ENCODE measurements around the gene WDR33.

Gene WDR33

DNA sequence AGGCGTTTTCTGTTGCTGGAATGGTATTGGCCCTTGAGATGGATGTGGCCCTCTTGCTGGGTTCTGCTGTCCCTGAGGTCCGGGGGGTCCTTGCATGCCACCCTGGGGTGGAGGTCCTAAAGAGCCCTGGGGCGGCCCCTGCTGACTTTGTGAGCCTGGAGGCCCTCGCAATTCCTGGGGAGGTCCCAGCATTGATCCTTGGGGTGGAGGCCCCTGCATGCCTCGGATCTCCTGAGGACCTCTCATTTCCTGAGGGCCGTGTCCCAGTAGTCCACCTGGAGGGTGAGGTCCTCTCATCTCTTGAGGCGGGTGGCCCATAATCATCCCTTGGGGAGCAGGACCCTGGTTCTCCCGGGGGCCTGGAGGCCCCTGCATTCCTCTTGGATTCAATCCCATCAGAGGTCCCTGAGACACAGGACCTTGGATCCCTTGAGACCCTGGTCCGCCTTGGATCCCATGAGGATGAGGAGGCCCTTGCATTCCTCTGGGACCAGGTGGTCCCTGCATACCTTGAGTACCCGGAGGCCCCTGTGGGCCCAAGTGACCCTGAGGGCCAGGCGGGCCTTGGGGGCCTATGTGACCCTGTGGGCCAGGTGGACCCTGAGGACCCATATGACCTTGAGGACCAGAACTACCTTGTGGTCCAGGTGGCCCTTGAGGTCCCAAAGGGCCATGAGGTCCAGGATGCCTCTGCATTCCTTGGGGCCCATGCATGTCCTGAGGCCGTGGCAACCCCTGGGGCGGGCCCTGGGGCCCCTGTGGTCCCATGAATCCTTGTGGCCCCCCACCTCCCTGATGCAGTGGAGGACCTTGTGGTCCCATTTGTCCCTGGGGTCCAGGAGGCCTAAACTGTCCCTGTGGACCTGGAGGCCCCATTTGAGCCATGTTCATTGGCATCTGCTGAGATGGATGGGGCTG lies 91.4 kb downstream of the WDR33 start:
- DNase-seq: no peak

DNA sequence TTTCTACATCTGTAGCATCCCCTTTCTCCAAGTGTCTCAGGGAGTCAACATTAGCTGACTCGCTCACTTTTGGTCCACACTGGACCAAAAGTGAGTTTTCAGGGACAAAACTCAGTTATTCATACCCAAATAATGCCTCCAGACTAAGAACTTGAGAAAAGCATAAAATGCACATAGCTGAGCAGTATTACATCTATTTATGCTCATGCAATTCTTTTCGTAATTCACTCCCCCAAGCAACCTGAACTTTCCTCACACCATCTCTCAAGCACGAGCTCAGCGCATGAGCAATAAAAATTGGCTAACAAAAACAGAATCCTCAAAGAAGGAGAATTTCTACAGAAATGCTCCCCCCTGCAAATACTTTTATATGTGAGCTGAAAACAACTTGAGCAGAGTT lies 92.7 kb downstream of the WDR33 start:
- DNase-seq: no peak

DNA sequence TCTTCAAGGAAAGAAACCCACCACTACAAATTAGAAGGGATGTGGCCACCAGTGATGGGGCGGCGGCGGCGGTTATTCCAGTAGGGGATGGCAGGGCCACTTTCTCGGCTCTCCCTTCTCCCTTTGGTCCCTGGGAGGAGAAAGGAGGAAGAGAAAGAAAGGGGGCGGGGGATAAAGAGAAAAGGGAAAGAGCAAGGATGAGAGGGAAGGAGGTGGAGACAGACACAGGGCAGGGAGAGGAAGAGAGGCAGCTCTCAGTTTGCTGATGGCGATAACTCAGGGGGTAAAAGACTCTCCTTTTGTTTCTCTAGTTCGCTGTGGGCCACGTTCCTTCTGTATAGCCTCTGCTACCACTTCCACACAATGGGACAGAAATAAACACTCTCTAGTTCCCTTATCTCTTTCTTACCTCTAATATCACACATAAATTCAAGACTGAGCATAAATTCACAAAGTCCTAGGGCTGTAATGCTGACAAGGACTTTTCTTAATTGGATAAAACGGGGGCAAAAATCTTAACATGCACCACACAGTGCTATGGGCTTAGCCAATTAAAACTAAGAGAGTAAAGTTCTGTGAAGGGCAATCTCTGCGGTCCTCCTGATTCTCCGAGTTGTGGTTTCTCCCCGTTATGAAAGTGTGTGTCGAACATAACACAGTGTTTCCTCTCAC lies 95.1 kb downstream of the WDR33 start:
- DNase-seq: no peak

DNA sequence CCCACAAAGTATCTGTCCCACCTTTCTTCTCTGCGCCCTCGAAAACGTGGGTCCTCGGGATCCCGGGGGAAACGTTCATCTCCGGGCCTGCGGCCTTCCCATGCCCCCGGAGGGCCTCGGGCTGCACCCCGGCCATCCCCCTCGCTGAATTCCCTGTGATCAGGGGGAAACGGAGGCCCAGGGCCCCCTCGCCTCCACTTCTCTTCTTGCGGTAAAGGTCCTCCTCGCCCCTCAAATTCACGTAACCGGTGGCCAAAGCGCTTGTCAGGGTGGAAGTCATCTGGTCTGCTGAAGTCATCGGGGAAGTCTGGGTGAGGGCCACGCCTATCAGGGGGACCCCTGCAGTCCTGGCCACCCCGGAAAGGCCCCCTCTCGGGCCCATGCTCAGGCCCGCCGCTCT lies 97.4 kb downstream of the WDR33 start:
- DNase-seq: no peak

DNA sequence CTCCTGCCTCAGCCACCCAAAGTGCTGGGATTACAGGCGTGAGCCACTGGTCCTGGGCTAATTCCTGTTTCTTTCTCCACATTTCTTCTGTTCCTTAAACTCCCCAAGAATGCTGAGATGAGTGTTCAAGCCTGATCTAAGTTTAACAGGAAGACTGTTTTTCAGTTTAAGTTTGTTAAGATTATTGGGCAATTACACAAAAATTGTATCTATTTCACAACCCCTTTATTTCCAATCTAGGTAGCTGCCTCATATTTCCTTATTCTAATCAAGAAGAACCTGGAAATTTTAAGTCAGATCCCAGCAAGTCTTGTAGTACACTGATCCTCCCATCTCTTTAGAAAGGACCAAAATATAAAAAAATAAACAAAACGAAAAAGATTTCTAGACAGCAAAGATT lies 98.0 kb downstream of the WDR33 start:
- DNase-seq: no peak

DNA sequence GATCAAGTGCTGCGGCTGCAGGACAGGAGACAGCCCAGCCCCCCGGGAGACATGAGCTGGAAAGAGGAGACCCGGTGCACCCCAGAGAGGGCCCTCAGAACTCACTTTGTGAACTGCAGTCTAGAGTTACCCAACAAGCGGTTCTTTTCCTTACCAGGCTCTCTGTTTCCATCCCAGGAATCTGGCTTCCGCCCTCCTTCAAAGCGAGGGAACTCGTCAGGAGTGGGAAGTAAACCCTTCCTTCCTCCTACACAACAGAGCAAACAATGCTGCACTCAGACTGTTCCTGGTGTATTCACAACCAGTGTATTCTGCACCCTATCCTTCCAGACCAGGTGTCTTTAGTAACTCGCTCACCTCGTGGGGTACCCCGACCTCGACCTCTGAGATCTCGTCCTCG lies 101.6 kb downstream of the WDR33 start:
- DNase-seq: peak in 4 of 56 donors; percentile 16 to 25 (median 20)

DNA sequence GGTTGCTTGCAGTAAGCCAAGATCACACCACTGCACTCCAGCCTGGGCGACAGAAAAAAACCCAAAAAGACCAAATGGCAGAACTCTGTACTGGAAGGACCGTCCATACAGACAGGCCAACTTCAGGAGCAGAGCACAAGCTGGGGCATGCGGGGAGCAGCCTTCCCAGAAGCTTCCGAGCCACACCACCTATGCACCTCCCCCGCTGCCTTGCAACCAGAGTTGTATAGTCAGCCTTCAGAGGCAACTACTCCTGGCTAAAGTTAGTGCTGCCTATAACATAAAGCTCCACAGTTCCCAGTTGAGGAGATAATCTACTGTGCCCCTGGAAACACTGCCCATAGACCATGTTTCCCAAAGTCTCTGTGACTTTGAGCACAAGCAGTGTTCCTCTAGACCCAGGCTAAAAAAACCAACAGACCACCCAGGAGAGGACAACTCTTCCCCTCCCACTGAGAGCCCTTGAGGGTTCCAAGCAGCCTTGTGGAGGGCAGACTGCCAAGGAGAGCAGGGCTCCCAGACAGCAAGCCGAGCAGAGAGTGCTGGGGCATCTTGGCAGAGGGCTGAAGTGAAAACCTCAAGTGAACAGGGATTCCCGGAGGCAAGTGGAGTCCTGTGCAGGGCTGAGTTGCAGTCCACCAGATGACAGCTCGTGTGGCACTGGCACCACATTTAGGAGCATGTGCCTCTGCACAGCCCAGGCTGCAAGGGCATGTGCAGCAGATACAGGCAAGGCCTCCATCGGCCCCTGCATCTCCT lies 102.9 kb downstream of the WDR33 start:
- peak in 21 of 56 donors; percentile 9 to 70 (median 26) for DNase-seq

DNA sequence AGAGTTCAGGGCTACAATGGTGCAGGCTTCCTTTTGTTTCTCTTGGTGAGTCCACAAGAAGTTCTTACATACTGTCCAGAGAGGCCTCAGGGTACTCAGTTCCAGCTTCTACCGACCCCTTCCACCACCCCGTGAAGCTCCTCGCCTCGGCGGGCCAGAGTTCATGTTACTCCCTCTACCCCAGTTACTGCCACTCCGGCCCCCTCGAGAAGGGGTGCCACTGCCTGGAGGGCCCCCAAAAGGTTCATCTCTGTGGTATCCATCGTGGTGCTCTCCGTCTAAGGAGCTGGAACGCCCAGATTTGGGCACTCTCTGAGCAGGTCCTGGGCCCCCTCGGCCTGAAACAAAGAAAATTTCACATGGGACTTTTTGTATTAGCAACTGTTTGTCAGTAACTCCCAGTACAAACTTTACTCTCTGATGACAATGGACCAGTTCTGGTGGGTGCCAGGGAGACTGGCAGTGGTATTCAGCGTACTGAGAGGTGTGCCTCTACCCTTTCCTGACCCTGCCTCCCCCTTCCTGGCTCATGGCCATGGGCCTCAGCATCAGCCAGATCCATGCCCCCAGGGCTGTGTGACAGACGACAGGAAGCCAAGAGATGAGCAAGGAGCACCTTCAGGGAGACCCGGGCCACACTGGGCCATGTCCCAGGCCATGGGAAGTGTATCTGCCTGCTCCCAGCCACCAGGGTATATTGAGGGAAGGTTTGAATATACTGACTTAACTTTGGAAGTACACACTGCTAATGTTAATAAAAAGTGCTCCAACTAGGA lies 104.6 kb downstream of the WDR33 start:
- DNase-seq: no peak

DNA sequence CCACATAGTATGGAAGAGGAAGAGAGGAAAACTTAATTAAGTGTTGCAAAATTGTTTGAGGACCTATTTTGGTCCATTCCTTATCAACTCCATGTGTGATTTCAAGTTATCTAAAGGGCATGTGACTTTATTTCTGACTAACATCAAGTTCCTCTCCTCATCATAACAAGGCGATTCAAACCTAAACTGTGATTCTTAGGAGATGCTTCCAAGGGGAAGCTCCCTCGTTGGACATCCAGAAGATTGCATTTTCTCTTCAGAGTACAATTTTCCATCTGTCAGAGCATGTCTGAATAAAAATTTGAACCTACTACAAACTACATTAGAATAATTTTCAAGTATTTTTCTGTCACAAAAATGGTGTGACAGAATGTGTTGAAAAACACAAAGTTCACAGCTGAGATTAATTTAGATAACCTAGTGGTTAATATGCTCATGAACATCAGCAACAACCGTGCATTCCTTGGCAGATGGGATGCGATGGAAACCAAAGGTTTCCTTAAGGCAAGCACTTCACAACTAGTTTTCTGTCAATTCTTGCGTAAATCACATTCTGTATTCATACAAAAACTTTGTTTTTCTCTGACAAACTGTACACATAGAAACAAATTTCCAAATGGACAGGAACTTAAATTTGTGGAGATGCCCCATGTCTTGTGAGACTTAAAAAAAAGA lies 105.4 kb downstream of the WDR33 start:
- DNase-seq: no peak

DNA sequence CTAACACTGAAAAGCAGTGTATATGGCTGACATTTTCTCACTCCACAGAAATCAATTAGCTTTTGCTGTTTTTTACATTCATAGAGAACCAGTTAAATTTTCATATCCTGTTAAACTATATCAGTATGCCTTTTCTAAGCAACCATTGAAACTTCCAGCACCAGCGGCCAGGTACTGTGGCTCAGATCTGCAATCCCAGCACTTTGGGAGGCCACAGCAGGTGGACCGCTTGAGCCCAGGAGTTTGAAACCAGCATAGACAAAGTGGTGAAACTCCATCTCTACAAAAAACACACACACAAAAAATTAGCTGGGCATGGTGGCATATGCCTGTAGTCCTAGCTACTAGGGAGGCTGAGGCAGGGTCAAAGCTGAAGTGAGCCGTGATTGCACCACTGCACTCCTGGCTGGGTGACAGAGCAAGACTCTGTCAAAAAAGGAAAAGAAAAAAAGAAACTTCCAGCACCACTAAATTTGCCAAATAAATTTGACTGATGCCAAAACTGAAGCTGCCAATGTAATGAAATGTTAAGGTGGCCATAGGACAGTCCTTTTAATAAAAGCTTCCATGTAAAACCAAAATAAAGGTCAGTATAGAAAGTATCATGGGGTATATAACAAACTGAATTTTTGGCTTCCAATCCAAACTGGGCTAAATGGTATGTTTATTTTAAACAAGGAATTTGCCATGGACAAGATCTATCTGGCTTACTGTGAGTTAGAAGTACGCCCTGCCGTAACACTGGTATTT lies 106.2 kb downstream of the WDR33 start:
- no peak for DNase-seq

DNA sequence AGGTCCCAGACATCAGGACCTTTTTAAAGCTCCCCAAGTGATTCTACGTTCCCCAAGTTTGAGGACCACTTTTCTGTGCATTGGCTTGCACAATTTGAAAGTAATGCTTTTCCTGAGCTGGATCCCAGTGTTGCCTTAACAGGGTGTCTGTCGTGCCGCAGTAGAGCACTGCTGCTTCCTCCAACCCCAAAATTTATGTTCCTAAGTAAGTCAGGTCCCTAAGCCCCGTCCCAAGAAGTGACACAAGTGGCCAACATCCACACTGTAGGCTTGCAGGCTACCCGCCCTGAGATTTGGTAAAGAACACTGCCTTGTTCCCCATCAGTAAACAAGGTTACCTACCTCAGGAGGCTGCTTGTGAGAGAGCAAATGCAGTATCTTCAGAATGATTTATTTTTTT lies 107.7 kb downstream of the WDR33 start:
- no peak for DNase-seq

DNA sequence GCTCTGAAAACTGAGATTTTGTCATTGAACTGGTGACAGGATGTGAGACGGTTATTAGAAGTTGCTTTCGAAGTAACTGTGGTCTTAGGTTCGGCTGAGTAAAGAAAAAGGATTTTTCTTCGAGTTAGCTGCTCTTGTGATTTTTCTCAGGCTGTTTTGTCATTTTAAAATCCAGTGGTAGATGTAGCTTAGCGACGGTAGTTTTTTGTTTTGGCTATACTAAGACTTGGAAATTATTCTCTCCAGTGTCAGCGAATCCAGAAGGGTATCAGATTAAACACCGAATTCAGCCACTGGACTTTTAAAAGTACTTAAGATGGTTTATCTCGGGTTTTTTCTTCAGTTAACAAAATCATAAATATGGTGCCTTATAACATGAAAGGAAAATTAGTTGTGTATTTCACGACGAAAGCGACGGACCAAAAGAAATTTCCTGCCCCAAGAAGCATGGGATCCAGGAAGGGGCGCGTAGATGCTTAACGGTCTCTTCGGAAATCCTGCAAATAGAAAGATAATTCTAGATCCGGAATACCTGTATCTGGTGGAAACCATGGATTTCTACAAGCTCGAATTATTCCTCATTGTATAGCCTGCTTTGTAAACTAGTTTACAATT lies 108.5 kb downstream of the WDR33 start:
- DNase-seq: no peak

DNA sequence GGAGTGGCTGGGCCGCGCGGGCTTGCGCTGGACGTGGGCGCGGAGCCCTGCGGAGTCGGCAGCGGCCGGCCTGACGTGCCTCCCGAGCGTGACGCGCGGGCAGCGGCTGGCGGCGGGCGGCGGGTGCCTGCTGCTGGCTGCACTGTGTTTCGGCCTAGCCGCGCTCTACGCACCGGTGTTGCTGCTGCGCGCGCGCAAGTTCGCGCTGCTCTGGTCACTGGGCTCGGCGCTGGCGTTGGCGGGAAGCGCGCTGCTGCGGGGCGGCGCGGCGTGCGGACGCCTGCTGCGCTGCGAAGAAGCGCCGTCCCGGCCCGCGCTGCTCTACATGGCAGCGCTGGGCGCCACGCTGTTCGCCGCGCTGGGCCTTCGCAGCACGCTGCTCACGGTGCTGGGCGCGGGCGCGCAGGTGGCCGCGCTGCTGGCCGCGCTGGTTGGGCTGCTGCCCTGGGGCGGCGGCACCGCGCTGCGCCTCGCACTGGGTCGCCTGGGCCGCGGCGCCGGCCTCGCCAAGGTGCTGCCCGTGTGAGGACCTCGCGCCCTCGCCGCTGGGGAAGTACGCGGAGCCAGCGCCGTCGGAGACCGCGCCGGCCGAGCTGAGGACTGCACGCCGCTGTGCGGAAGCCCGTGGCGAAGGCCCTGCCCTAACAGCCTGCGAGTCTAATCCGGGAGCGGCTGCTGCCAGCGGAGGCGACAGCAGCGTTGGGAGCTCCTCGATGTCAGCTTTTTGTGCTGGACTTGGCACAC lies 109.1 kb downstream of the WDR33 start:
- DNase-seq: peak in 39 of 56 donors; percentile 32 to 89 (median 65)

DNA sequence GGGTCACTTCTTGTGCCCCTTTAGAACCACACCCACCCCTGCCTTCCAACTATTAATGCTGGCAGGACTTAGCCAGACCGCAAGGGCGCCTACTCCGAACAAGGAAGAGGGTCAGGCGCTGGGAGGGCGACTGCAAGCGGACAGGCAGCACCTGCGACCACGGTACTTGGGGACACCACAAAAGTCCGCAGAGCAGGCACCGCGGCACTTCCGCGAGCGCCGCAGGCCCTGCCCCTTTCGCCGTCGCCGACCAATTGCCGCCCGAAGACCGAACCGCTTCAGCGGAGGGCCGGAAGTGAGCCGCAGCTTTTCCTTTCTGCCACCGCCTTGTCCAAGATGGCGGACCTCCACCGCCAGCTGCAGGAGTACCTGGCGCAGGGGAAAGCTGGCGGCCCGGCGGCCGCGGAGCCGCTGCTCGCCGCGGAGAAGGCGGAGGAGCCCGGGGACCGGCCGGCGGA lies 109.7 kb downstream of the WDR33 start, which contains the start of gene SFT2D3:
Gene SFT2D3 (plus strand): TSS at position 305 of the 458 bp plus-strand sequence. CDS start 32 bp downstream, at position 337.
- DNase-seq: peak; percentile 10 to 94 (median 86)

DNA sequence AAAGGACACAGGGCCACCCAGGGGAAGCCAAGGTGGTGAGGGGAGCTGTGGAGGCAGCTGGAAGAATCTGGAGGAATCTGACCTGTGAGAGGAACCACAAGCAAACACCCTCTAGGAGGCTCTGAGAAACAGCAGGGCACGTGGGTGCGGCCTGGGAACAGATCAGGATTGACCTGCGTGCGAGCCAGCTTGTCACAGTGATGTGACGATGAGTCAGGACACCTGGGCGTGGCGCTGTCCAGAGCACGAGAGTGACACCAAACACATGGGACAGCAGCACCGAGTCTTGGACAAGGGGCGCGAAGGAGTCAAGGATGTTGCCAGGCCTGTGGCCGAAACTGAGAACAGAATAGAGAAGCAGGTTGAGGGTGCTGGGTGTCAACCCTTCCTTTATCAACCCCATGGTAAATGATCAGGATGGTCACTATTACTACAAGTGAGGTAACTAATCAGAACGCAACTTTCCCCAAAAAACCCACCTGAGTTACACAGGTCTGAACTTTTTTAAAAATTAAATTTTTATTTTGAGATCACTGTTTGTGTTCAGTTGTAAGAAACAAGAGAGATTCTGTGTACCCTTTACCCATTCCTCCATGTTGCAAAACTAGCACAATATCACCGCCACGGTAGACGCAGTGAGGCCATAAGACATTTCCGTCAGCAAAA lies 110.3 kb downstream of the WDR33 start:
- peak in 13 of 56 donors; percentile 11 to 48 (median 26) for DNase-seq

DNA sequence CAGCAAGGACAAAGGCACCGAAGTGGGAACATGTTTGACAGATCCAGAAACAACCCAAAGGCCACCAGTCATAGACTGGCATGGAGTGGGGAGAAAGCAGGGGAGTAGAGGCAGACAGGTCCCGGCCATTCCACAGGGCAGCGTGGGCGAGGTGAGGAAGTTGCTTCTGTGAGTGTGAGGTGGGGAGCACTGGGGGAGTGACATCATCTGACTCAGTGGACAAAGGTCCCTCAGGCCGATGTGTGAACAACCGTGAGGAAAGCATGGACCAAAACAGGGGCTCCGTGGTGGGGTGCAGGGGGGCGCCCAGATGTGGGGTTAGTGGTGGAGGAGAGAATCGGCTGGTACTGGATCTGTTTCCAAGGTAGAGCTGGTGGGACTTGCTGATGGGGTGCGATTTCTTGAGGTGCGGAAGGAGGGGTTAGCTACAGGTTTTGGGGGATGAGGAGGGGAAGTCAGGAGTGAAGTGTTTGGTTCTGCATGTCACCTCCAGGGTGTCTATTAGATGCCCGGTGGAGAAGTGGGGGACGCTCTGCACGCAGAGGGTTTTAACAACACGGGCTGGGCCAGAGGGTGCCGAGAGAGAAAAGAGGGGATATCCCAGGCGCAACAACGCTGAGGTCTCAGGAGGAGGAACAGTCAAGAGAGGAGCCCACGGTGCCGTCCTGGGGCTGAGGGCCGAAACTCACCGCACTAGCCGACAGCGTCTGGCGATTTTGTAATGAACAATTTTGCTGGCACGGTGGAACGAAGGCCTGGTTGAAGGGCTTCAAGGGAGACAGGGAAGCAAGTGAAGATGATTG lies 112.2 kb downstream of the WDR33 start:
- DNase-seq: no peak

Measured in nucleus accumbens (tissue), 56 donors.